ENCODE results near the gene IRAK2.

DNA sequence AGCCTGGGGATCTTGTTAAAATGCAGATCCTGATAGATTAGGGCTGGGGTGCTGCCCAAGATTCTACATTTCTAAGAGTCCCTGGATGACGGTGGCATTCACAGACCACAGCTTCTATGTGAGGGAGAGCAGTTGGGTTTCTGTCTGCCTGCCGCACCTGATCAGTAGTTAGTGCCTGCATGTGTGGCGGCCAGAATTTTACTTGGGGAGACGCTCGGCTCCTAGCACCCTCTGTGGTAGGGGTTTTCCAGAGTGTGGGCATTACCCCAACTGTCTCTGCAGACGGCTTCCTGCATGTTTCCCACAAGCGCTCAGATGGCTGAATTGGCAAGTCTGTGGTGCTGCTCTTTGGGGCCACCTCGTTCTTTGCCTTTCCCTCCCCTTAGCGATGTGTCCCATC, 119.8 kb downstream of the IRAK2 start:
- TF ChIP-seq POLR2AphosphoS5 (IDR thresholded peaks at IDR 0.05; ENCODE audit: low read depth, low read length) = no peak
- TF ChIP-seq POLR2A (IDR thresholded peaks at IDR 0.05; ENCODE audit: low read depth, low read length) = no peak; the same call in 1 of the 2 replicates
- TF ChIP-seq SPI1 (IDR thresholded peaks at IDR 0.05; ENCODE audit: low read depth, low read length) = no peak
- TF ChIP-seq PAX5 (IDR thresholded peaks at IDR 0.05; ENCODE audit: insufficient read depth, low read length, severe bottlenecking) = no peak
- no peak for TF ChIP-seq TAF1 (IDR thresholded peaks at IDR 0.05; ENCODE audit: low read depth, low read length)
- TF ChIP-seq POU2F2 (IDR thresholded peaks at IDR 0.05; ENCODE audit: low read depth, low read length) = no peak

Data from GM12891 (cell line).